GM23338 (cell line): ENCODE data around the gene KCNQ5. TPM values are rescaled to one million over a fixed set of nuclear protein-coding genes. Genes with fewer than 3 reads are reported as not detected.

Experiments
- ATAC-seq: fragments of 200-7000 bp; cut with Tn5 transposase; 3 replicates; pipeline ENCODE4 v1.9.1; 2020
- DNase-seq: peaks from one replicate; pipeline ENCODE4 v3.0.0-alpha.2; 2015; ENCODE audit warnings: low spot score
- H2AFZ ChIP-seq: fragments of 200-600 bp; sonication (generic); 2 replicates; pipeline ENCODE4 v1.8.0; 2016; ENCODE audit warnings: antibody characterized with exemption, mild to moderate bottlenecking, moderate library complexity
- H3F3A ChIP-seq: fragments of 200-600 bp; sonication (generic); replicated peaks from 2 replicates; pipeline ENCODE4 v1.8.0; 2017; ENCODE audit warnings: antibody characterized with exemption, mixed run types, low read depth
- H3K27ac ChIP-seq: fragments of 200-600 bp; sonication (generic); 2 replicates; pipeline ENCODE4 v1.6.1; 2016; ENCODE audit warnings: low read depth
- H3K27me3 ChIP-seq: fragments of 200-600 bp; sonication (generic); 2 replicates; pipeline ENCODE4 v1.8.0; 2016; ENCODE audit warnings: mild to moderate bottlenecking, mixed run types, moderate library complexity; ENCODE audit not compliant: insufficient read depth
- H3K36me3 ChIP-seq: fragments of 200-600 bp; sonication (generic); 2 replicates; pipeline ENCODE4 v1.8.0; 2016; ENCODE audit warnings: mild to moderate bottlenecking; ENCODE audit not compliant: insufficient read depth
- H3K4me1 ChIP-seq: fragments of 200-600 bp; sonication (generic); 2 replicates; pipeline ENCODE4 v1.8.0; 2016; ENCODE audit warnings: mild to moderate bottlenecking, moderate library complexity; ENCODE audit not compliant: insufficient read depth
- H3K4me2 ChIP-seq: fragments of 200-600 bp; sonication (generic); 2 replicates; pipeline ENCODE4 v1.7.1; 2017; ENCODE audit warnings: mixed run types
- H3K4me3 ChIP-seq: fragments of 200-600 bp; sonication (generic); 2 replicates; pipeline ENCODE4 v1.6.1; 2016; ENCODE audit warnings: mixed run types
- H3K79me2 ChIP-seq: fragments of 200-600 bp; sonication (generic); replicated peaks from 2 replicates; pipeline ENCODE4 v1.8.0; 2017; ENCODE audit warnings: mild to moderate bottlenecking; ENCODE audit not compliant: insufficient read depth
- H3K9me2 ChIP-seq: fragments of 200-600 bp; sonication (generic); 2 replicates; pipeline ENCODE4 v1.8.0; 2017; ENCODE audit not compliant: insufficient read depth
- H4K20me1 ChIP-seq: fragments of 200-600 bp; sonication (generic); replicated peaks from 2 replicates; pipeline ENCODE4 v1.8.0; 2017; ENCODE audit warnings: mild to moderate bottlenecking; ENCODE audit not compliant: insufficient read depth
- H3K27ac Mint-ChIP-seq: 2 replicates; pipeline ENCODE4 v1.8.0; 2020; ENCODE audit warnings: inconsistent platforms, mild to moderate bottlenecking, moderate library complexity, mixed read lengths
- H3K27me3 Mint-ChIP-seq: 3 replicates; pipeline ENCODE4 v1.8.0; 2022; ENCODE audit warnings: low read depth, mild to moderate bottlenecking, moderate library complexity, mixed read lengths, inconsistent platforms; ENCODE audit not compliant: insufficient read depth, poor library complexity
- H3K36me3 Mint-ChIP-seq: 3 replicates; pipeline ENCODE4 v1.8.0; 2021; ENCODE audit warnings: low read depth, mild to moderate bottlenecking, inconsistent platforms, moderate library complexity, mixed read lengths
- H3K4me1 Mint-ChIP-seq: 3 replicates; pipeline ENCODE4 v1.8.0; 2020; ENCODE audit warnings: mild to moderate bottlenecking, inconsistent platforms, mixed read lengths
- H3K4me3 Mint-ChIP-seq: 3 replicates; pipeline ENCODE4 v1.8.0; 2021; ENCODE audit warnings: moderate library complexity, mild to moderate bottlenecking, inconsistent platforms, mixed read lengths
- H3K9me3 Mint-ChIP-seq: 3 replicates; pipeline ENCODE4 v1.8.0; 2020; ENCODE audit warnings: moderate library complexity, mild to moderate bottlenecking, inconsistent platforms, mixed read lengths
- ETS1 ChIP-seq: IDR thresholded peaks from 2 replicates; pipeline ENCODE4 v1.6.1; 2016; ENCODE audit warnings: antibody characterized with exemption
- EZH2 ChIP-seq: fragments of 200-600 bp; sonication (generic); IDR thresholded peaks from one replicate; pipeline ENCODE4 v1.8.0; 2017; ENCODE audit warnings: antibody characterized with exemption, mild to moderate bottlenecking, low read depth; ENCODE audit not compliant: unreplicated experiment
- JUNB ChIP-seq: IDR thresholded peaks from one replicate; pipeline ENCODE4 v1.6.1; 2016; ENCODE audit warnings: antibody characterized with exemption; ENCODE audit not compliant: unreplicated experiment
- ZNF462 ChIP-seq: fragments of 250-450 bp; sonication (Bioruptor Pico); IDR thresholded peaks from 2 replicates; pipeline ENCODE4 v1.5.0; 2020; ENCODE audit warnings: mild to moderate bottlenecking, moderate library complexity
- polyA plus RNA-seq: library from polyadenylated mRNA; unstranded; fragments of >200 nt; fragmentation: Nextera tagmentation; extraction: Ambion mirVana; gene quantifications from 2 replicates; pipeline ENCODE4 v1.2.1, GENCODE V29; 2016
- total RNA-seq: library from RNA; depleted of rRNA; stranded (reverse); fragments of >200 nt; shearing (Covaris generic); gene quantifications from 2 replicates; pipeline ENCODE4 v1.2.3, GENCODE V29; 2014

Gene KCNQ5
- total and polyA plus RNA-seq, 2 experiments from 2014 or later: 0.68 to 0.87 TPM

- Histone ChIP-seq H3K27me3 (no peaks in the 10 kb centered on the region), H3K9me2 (no peaks in the 10 kb centered on the region), H3F3A (no peaks in the 10 kb centered on the region), H2AFZ (0 out of 2 replicates have a peak overlapping the region, but pooled peaks have one; percentile 9), H3K36me3 (no peaks in the 10 kb centered on the region), H3K4me3 (no peak overlapping the region), H4K20me1 (no peaks in the 10 kb centered on the region), H3K4me1 (no peaks in the 10 kb centered on the region), H3K27ac (no peak overlapping the region), H3K79me2 (no peaks in the 10 kb centered on the region), H3K4me2 (no peak overlapping the region)
- Mint-ChIP-seq H3K4me3 (no peak overlapping the region), H3K4me1 (no peaks in the 10 kb centered on the region), H3K27me3 (no peaks in the 10 kb centered on the region), H3K27ac (no peak overlapping the region), H3K9me3 (no peaks in the 10 kb centered on the region), H3K36me3 (no peaks in the 10 kb centered on the region)
- ATAC-seq: no peak
- no peak for TF ChIP-seq JUNB
- TF ChIP-seq ZNF462 (CRISPR knock-in tag): no peak
- TF ChIP-seq ETS1: no peak
- TF ChIP-seq EZH2: no peak
- no peak for DNase-seq
These were observed 521.7 kb downstream of the KCNQ5 start for GRCh38 chr6:73143551-73143950.

- H3K36me3 ChIP-seq: no peaks in the 10 kb centered on the region
- H3F3A ChIP-seq: no peaks in the 10 kb centered on the region
- H3K79me2 ChIP-seq: no peaks in the 10 kb centered on the region
- no peak overlapping the region; the same call in 1 of the 2 replicates for H3K27ac Mint-ChIP-seq
- no peak for TF ChIP-seq EZH2
- DNase-seq: no peak
- no peaks in the 10 kb centered on the region for H3K9me3 Mint-ChIP-seq
- H3K36me3 Mint-ChIP-seq: no peaks in the 10 kb centered on the region
- H3K27me3 Mint-ChIP-seq: no peaks in the 10 kb centered on the region
- H4K20me1 ChIP-seq: no peaks in the 10 kb centered on the region
- no peak overlapping the region for H3K4me2 ChIP-seq
- H3K4me1 Mint-ChIP-seq: no peaks in the 10 kb centered on the region
- H3K4me1 ChIP-seq: no peaks in the 10 kb centered on the region
- no peak overlapping the region for H3K4me3 ChIP-seq
- H3K9me2 ChIP-seq: no peaks in the 10 kb centered on the region
- H2AFZ ChIP-seq: no peak overlapping the region; the same call in 1 of the 2 replicates
- no peak for ATAC-seq
- no peaks in the 10 kb centered on the region for H3K27me3 ChIP-seq
- H3K27ac ChIP-seq: no peak overlapping the region
- H3K4me3 Mint-ChIP-seq: no peak overlapping the region
These were observed 522.7 kb downstream of the KCNQ5 start for GRCh38 chr6:73144516-73144915.
